ENCODE measurements around the gene GIPC2. TPM values are rescaled to one million over a fixed set of nuclear protein-coding genes. Genes with fewer than 3 reads are reported as not detected.
"Not testable (repeated sequence)": the region's sequence is repeated elsewhere in the genome, so short reads cannot be mapped to it uniquely, and the experiment has no call there.

The GIPC2 gene
- polyA plus RNA-seq, 1 experiment, result 0.04 TPM

DNA sequence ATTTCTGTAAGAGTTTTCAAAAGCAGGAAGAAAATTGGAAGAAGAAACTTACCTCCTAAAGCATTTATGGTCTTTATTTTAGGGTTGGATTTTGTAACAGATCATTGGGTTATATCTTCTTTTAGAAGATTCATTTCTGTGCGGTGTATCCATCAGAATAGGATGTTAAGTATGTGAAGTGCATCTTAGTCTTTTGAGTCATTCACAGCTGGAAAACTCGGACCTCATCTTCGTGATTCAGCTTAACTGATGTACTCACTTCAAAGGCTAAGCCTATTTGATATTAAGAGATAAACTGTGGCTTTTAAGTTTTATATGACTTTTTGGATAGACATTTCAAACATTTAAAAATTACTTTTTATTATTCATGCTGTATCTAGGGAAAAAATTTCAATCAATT lies 56.3 kb downstream of the GIPC2 start:
- CTCF ChIA-PET, result interaction anchor here (0.6 kb wide), 1 partner anchor 55 kb away, joined by 4 read pairs; no protein-coding TSS in a partner anchor
- no peak overlapping the region for H3K4me3 ChIP-seq (ENCODE audit: low read depth, low read length)
- POLR2A ChIA-PET, result interaction anchor here (1.6 kb wide), 1 partner anchor 97 kb away, joined by 4 read pairs; the partner anchor contains the start of gene DNAJB4

DNA sequence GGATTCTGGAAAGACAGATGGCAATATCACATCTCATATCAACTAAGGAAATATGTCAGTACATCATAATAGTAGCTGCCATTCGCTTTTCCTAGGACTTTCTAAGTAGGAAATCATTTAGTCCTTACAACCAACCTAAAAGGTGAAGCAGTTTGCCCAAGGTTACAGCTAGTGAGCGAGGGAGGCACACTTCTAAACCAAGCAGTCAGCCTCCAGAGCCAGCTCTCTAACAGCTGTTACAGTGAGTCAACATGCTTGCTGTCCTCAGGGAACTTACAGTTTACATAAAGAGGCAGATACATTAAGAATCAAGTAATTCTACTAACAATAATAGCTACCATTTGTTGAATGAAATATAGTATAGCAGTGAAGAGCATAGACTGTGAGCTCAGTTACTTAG lies 57.1 kb downstream of the GIPC2 start:
- CTCF ChIA-PET, result interaction anchor here (0.8 kb wide), 1 partner anchor 107 kb away, joined by 3 read pairs; no protein-coding TSS in a partner anchor
- POLR2A ChIA-PET, result no interaction called here
- TF ChIP-seq, protein P1, sequence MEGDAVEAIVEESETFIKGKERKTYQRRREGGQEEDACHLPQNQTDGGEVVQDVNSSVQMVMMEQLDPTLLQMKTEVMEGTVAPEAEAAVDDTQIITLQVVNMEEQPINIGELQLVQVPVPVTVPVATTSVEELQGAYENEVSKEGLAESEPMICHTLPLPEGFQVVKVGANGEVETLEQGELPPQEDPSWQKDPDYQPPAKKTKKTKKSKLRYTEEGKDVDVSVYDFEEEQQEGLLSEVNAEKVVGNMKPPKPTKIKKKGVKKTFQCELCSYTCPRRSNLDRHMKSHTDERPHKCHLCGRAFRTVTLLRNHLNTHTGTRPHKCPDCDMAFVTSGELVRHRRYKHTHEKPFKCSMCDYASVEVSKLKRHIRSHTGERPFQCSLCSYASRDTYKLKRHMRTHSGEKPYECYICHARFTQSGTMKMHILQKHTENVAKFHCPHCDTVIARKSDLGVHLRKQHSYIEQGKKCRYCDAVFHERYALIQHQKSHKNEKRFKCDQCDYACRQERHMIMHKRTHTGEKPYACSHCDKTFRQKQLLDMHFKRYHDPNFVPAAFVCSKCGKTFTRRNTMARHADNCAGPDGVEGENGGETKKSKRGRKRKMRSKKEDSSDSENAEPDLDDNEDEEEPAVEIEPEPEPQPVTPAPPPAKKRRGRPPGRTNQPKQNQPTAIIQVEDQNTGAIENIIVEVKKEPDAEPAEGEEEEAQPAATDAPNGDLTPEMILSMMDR (IDR thresholded peaks at IDR 0.05; ENCODE audit: insufficient read depth, low read depth, low read length), result no peak
- no peak for DNase-seq (ENCODE audit: low read depth)
- Histone ChIP-seq H3K4me3 (ENCODE audit: low read depth, low read length) (no peak overlapping the region), H3K36me3 (ENCODE audit: control insufficient read depth, insufficient read depth, low read length) (no peaks in the 10 kb centered on the region), H3K27me3 (ENCODE audit: control insufficient read depth, insufficient read depth, low read length) (no peaks in the 10 kb centered on the region)

More for the DNA sequence above, 56.3 kb downstream of the GIPC2 start:
- DNase-seq (ENCODE audit: low read depth), result peak; percentile 64
- H3K36me3 ChIP-seq (ENCODE audit: control insufficient read depth, insufficient read depth, low read length), result no peaks in the 10 kb centered on the region
- no peaks in the 10 kb centered on the region for H3K27me3 ChIP-seq (ENCODE audit: control insufficient read depth, insufficient read depth, low read length)
- TF ChIP-seq, protein P1 (IDR thresholded peaks at IDR 0.05; ENCODE audit: insufficient read depth, low read depth, low read length), result no peak

DNA sequence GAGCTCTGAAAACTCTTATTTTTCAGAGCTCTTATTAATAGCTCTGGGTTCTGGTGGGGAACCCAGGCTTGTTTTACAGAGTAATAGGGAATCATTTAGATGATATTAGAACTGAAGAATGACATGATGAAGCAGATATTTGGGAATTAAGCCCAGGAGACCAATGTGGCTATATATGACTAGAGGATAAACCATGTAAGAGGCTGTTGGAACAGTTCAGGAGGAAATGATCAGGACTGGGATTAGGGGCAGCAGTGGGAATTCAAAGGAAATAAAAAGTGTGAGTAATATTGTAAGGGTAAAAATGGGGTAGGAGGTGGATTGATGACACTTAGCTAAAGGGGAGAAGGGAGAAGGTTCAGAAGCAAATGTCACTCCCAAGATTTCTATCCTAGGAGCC lies 58.6 kb downstream of the GIPC2 start:
- POLR2A ChIA-PET, result interaction anchor here (0.5 kb wide), 1 partner anchor 421 kb away, joined by 8 read pairs; no protein-coding TSS in a partner anchor
- CTCF ChIA-PET, result interaction anchor here (1.4 to 2.0 kb wide), 2 partner anchors 9 to 123 kb away, joined by 3 to 12 read pairs; no protein-coding TSS in a partner anchor
- peak; percentile 60 for DNase-seq (ENCODE audit: low read depth)
- no peak overlapping the region for H3K4me3 ChIP-seq (ENCODE audit: low read depth, low read length)
- TF ChIP-seq, protein P1 (IDR thresholded peaks at IDR 0.05; ENCODE audit: insufficient read depth, low read depth, low read length), result no peak
- H3K27me3 ChIP-seq (ENCODE audit: control insufficient read depth, insufficient read depth, low read length), result no peaks in the 10 kb centered on the region
- H3K36me3 ChIP-seq (ENCODE audit: control insufficient read depth, insufficient read depth, low read length), result no peaks in the 10 kb centered on the region

DNA sequence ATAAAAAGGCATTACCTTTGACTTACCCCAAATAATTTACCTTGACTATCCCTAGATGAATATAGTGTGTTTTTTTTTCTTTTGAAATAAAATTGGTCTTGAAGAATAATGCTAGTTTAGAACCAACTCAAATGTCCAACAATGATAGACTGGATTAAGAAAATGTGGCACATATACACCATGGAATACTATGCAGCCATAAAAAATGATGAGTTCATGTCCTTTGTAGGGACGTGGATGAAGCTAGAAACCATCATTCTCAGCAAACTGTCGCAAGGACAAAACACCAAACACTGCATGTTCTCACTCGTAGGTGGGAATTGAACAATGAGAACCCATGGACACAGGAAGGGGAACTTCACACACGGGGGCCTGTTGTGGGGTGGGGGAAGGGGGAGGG lies 63.9 kb downstream of the GIPC2 start:
- CTCF ChIA-PET; DNase-seq (ENCODE audit: low read depth); H3K27me3 ChIP-seq (ENCODE audit: control insufficient read depth, insufficient read depth, low read length); H3K36me3 ChIP-seq (ENCODE audit: control insufficient read depth, insufficient read depth, low read length); H3K4me3 ChIP-seq (ENCODE audit: low read depth, low read length); POLR2A ChIA-PET: not testable (repeated sequence)

DNA sequence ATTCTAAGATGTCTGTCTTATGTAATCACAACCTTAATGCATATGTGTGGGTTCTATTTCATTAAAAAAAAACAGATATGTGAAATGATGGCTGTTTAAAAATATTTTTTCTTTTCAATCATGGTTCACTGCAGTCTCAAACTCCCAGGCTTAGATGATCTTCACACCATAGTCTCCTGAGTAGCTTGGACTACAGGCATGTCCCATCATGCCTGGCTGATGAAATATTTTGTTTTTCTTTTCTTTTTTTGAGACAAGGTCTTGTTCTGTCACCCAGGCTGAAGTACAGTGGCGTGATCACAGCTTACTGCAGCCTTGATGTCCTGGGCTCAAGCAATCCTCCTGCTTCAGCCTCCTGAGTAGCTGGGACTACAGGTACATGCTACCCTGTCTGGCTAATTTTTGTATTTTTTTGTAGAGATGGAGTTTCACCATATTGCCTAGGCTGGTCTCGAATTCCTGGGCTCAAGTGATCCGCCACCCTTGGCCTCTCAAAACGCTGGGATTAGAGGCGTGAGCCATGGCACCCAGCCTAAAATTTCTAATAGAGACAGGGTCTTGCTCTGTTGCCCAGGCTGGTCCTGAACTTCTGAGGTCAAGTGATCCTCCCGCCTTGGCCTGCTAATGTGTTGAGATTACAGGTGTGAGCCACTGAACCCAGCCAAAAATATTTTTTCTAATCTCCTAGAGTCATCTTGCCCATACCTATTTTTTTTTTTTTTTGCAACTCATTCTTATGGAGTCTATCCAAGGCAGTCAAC lies 67.6 kb downstream of the GIPC2 start:
- H3K27me3 ChIP-seq (ENCODE audit: control insufficient read depth, insufficient read depth, low read length), result no peaks in the 10 kb centered on the region
- H3K4me3 ChIP-seq (ENCODE audit: low read depth, low read length), result no peak overlapping the region
- TF ChIP-seq, protein P1 (IDR thresholded peaks at IDR 0.05; ENCODE audit: insufficient read depth, low read depth, low read length), result no peak
- ChIA-PET CTCF (interaction anchor here (0.6 to 2.5 kb wide), 17 partner anchors 8 to 580 kb away, joined by 3 to 12 read pairs (median 4); partner anchors contain the start of genes FUBP1 and MIGA1), POLR2A (no interaction called here)
- H3K36me3 ChIP-seq (ENCODE audit: control insufficient read depth, insufficient read depth, low read length), result no peaks in the 10 kb centered on the region
- no peak for DNase-seq (ENCODE audit: low read depth)
